AG04450 (cell line): ENCODE results near the gene OPA1. TPM values are rescaled to one million over a fixed set of nuclear protein-coding genes. Genes with fewer than 3 reads are reported as not detected.
A peak's percentile ranks its signal among the peaks of the same experiment; 100 is the strongest.

Experiments used
- CTCF ChIA-PET: fragments of 300-600, 350-600 bp; formaldehyde crosslinking; extraction: SDS; loops from one replicate; lab custom pipeline; 2022; ENCODE audit warnings: antibody characterized with exemption, inconsistent platforms; lab: Charles Lee
- POLR2A ChIA-PET: fragments of 350-600 bp; formaldehyde crosslinking; extraction: SDS; loops from one replicate; lab custom pipeline; 2021; ENCODE audit warnings: antibody characterized with exemption, inconsistent platforms; lab: Yijun Ruan, JAX
- DNase-seq: peaks from one replicate; pipeline ENCODE4 v3.0.0-alpha.2; 2011; ENCODE audit warnings: low read depth, low spot score
- H3K27ac ChIP-seq: one replicate; pipeline ENCODE4 v1.5.1; 2012; ENCODE audit warnings: low read depth, low read length, control low read depth
- H3K27me3 ChIP-seq: one replicate; pipeline ENCODE4 v1.6.0; 2012; ENCODE audit warnings: low read length; ENCODE audit not compliant: control insufficient read depth, insufficient read depth
- H3K4me3 ChIP-seq: 2 replicates; pipeline ENCODE4 v1.5.1; 2011; ENCODE audit warnings: mild to moderate bottlenecking, low read depth, low read length, control low read depth
- H3K9me3 ChIP-seq: 2 replicates; pipeline ENCODE4 v1.5.1; 2012; ENCODE audit warnings: low read length; ENCODE audit not compliant: control insufficient read depth, insufficient read depth
- CTCF ChIP-seq: IDR thresholded peaks from 2 replicates; pipeline ENCODE4 v1.5.1; 2011; ENCODE audit warnings: low read depth, low read length, control low read depth, inconsistent platforms
- polyA plus RNA-seq: library from polyadenylated mRNA; depleted of rRNA; stranded (reverse); fragments of >200 nt; gene quantifications from 2 replicates; pipeline ENCODE4 v1.2.3, GENCODE V29; 2011

The OPA1 gene
- polyA plus RNA-seq, 1 experiment, result 52.1 TPM

GRCh38 chr3:193701953-193702635 lies 109.1 kb downstream of the OPA1 start:
- H3K4me3 ChIP-seq, result no peak overlapping the region
- TF ChIP-seq CTCF, result no peak
- DNase-seq, result no peak
- H3K9me3 ChIP-seq, result no peaks in the 10 kb centered on the region
- ChIA-PET CTCF (interaction anchor here (1.4 to 1.5 kb wide), 2 partner anchors 36 to 614 kb away, joined by 4 to 5 read pairs; no protein-coding TSS in a partner anchor), POLR2A (interaction anchor here (0.7 to 0.8 kb wide), 2 partner anchors 22 to 398 kb away, joined by 4 to 6 read pairs; no protein-coding TSS in a partner anchor)
- H3K27ac ChIP-seq, result no peak overlapping the region
- no peaks in the 10 kb centered on the region for H3K27me3 ChIP-seq

GRCh38 chr3:193702967-193703366 lies 110.0 kb downstream of the OPA1 start:
- no peak for TF ChIP-seq CTCF
- peak; percentile 13 for DNase-seq
- Histone ChIP-seq H3K9me3 (no peaks in the 10 kb centered on the region), H3K4me3 (no peak overlapping the region), H3K27me3 (no peaks in the 10 kb centered on the region), H3K27ac (no peak overlapping the region)
- ChIA-PET CTCF (interaction anchor here (1.5 kb wide), 1 partner anchor 37 kb away, joined by 5 read pairs; no protein-coding TSS in a partner anchor), POLR2A (interaction anchor here (0.8 kb wide), 1 partner anchor 23 kb away, joined by 6 read pairs; no protein-coding TSS in a partner anchor)

- no peak for TF ChIP-seq CTCF
- DNase-seq, result no peak
- ChIA-PET CTCF (interaction anchor here (0.6 to 1.0 kb wide), 2 partner anchors 16 to 38 kb away, joined by 5 to 6 read pairs; no protein-coding TSS in a partner anchor), POLR2A (interaction anchor here (0.7 kb wide), 1 partner anchor 67 kb away, joined by 3 read pairs; no protein-coding TSS in a partner anchor)
- Histone ChIP-seq H3K9me3 (no peaks in the 10 kb centered on the region), H3K4me3 (no peak overlapping the region), H3K27ac (no peak overlapping the region), H3K27me3 (no peaks in the 10 kb centered on the region)
Measured at GRCh38 chr3:193704431-193704830, 111.4 kb downstream of the OPA1 start.

GRCh38 chr3:193708270-193708669 lies 115.3 kb downstream of the OPA1 start:
- Histone ChIP-seq H3K9me3 (no peaks in the 10 kb centered on the region), H3K4me3 (no peak overlapping the region), H3K27ac (no peak overlapping the region), H3K27me3 (no peaks in the 10 kb centered on the region)
- no peak for DNase-seq
- ChIA-PET CTCF (no interaction called here), POLR2A (no interaction called here)
- no peak for TF ChIP-seq CTCF
